ENCODE measurements around the gene MTCH1. TPM values are rescaled to one million over a fixed set of nuclear protein-coding genes. Genes with fewer than 3 reads are reported as not detected.

MTCH1 gene
- total and polyA plus RNA-seq, 2 experiments from 2014 or later: 108 to 271 TPM

- TF ChIP-seq ZNF462 (CRISPR knock-in tag; IDR thresholded peaks at IDR 0.05) (no peak), ZNF331 (CRISPR knock-in tag; IDR thresholded peaks at IDR 0.05; ENCODE audit: low read depth) (no peak), NANOG (IDR thresholded peaks at IDR 0.05; ENCODE audit: borderline replicate concordance) (no peak)
These were observed 680 bp upstream of the MTCH1 start (continued) for GRCh38 chr6:36986704-36987047.

- no peak overlapping the region for H3K27ac Mint-ChIP-seq
- ATAC-seq: no peak
- DNase-seq (ENCODE audit: low spot score): peak; percentile 47
- Histone ChIP-seq H3K4me2 (peak overlapping the region; percentile 98), H3K27me3 (ENCODE audit: insufficient read depth) (no peaks in the 10 kb centered on the region), H3F3A (replicated peaks; ENCODE audit: low read depth) (peaks cover 3% of the 10 kb centered on the region; the same call in 1 of the 2 replicates), H3K27ac (ENCODE audit: low read depth) (peak overlapping the region; percentile 89), H3K4me3 (peak overlapping the region; percentile 90), H3K9me2 (ENCODE audit: insufficient read depth) (no peaks in the 10 kb centered on the region), H3K36me3 (ENCODE audit: insufficient read depth) (no peaks in the 10 kb centered on the region), H3K79me2 (replicated peaks; ENCODE audit: insufficient read depth) (peaks cover 58% of the 10 kb centered on the region), H3K4me1 (ENCODE audit: insufficient read depth) (peaks cover 48% of the 10 kb centered on the region), H2AFZ (no peak overlapping the region), H4K20me1 (replicated peaks; ENCODE audit: insufficient read depth) (peaks cover 41% of the 10 kb centered on the region)
- peaks cover under 1% of the 10 kb centered on the region; the same call in 2 of the 3 replicates for H3K36me3 Mint-ChIP-seq (ENCODE audit: low read depth)
- peaks cover 10% of the 10 kb centered on the region for H3K27me3 Mint-ChIP-seq (ENCODE audit: insufficient read depth, low read depth, poor library complexity)
- peaks cover 26% of the 10 kb centered on the region for H3K4me1 Mint-ChIP-seq
- no peaks in the 10 kb centered on the region; the same call in 1 of the 3 replicates for H3K9me3 Mint-ChIP-seq
- no peak overlapping the region for H3K4me3 Mint-ChIP-seq
- no peak for TF ChIP-seq ZNF331 (CRISPR knock-in tag; IDR thresholded peaks at IDR 0.05; ENCODE audit: low read depth)
- TF ChIP-seq JUNB (IDR thresholded peaks at IDR 0.05; ENCODE audit: unreplicated experiment): no peak
- no peak for TF ChIP-seq NANOG (IDR thresholded peaks at IDR 0.05; ENCODE audit: borderline replicate concordance)
- no peak for TF ChIP-seq ETS1 (IDR thresholded peaks at IDR 0.05)
- no peak for TF ChIP-seq EZH2phosphoT487 (IDR thresholded peaks at IDR 0.05; ENCODE audit: unreplicated experiment)
- no peak for TF ChIP-seq EZH2 (IDR thresholded peaks at IDR 0.05; ENCODE audit: low read depth, unreplicated experiment)
- TF ChIP-seq POLR2AphosphoS5 (IDR thresholded peaks at IDR 0.05; ENCODE audit: low read depth): no peak
- no peak for TF ChIP-seq ZNF462 (CRISPR knock-in tag; IDR thresholded peaks at IDR 0.05)
These were observed 584 bp downstream of the MTCH1 start for GRCh38 chr6:36985417-36985807.
